Coronary artery (tissue), 2 donors: ENCODE data around the gene KRTAP12-1.

ENCODE experiments used
- DNase-seq: peaks from one replicate; pipeline ENCODE4 v3.0.0-alpha.2; 2017; ENCODE audit warnings: low spot score
- H3K27ac ChIP-seq, 2 donors: fragments of 200-600 bp; sonication (generic); one replicate each; pipeline ENCODE4 v1.5.1; 2016 to 2019
- H3K4me3 ChIP-seq: fragments of 200-600 bp; sonication (generic); 2 replicates; pipeline ENCODE4 v1.5.1; 2016; ENCODE audit warnings: mild to moderate bottlenecking, moderate library complexity
- TF ChIP-seq, protein P1 (sequence below): fragments of 200-600 bp; sonication (generic); IDR thresholded peaks from one replicate; pipeline ENCODE4 v1.5.1; 2019; ENCODE audit warnings: antibody characterized with exemption

KRTAP12-1 gene

GRCh38 chr21:44718571-44718970, 36.6 kb upstream of the KRTAP12-1 start:
- Histone ChIP-seq H3K4me3 (no peak overlapping the region), H3K27ac (no peak overlapping the region)
- DNase-seq = no peak
- TF ChIP-seq, protein P1, sequence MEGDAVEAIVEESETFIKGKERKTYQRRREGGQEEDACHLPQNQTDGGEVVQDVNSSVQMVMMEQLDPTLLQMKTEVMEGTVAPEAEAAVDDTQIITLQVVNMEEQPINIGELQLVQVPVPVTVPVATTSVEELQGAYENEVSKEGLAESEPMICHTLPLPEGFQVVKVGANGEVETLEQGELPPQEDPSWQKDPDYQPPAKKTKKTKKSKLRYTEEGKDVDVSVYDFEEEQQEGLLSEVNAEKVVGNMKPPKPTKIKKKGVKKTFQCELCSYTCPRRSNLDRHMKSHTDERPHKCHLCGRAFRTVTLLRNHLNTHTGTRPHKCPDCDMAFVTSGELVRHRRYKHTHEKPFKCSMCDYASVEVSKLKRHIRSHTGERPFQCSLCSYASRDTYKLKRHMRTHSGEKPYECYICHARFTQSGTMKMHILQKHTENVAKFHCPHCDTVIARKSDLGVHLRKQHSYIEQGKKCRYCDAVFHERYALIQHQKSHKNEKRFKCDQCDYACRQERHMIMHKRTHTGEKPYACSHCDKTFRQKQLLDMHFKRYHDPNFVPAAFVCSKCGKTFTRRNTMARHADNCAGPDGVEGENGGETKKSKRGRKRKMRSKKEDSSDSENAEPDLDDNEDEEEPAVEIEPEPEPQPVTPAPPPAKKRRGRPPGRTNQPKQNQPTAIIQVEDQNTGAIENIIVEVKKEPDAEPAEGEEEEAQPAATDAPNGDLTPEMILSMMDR = no peak

DNA sequence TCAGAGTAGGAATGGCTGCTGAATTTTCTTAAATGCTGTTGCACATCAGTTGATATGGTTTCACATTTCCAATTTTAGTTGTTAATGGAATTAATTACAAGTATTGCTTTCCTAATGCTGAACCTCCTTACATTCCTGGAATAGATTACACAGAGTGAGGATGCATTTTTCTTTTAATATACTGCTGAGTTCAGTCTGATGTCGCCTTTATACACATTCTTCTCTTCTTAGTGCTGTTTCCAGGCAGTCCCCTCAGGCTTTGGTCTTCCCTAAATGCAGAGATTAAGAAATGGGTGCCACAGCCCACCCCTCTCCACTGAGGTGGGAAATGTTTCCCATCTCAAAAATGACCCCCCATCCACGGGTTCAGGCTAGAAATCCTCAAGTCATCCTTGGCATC, 36.1 kb upstream of the KRTAP12-1 start:
- H3K4me3 ChIP-seq = no peak overlapping the region
- TF ChIP-seq, protein P1 = no peak

DNA sequence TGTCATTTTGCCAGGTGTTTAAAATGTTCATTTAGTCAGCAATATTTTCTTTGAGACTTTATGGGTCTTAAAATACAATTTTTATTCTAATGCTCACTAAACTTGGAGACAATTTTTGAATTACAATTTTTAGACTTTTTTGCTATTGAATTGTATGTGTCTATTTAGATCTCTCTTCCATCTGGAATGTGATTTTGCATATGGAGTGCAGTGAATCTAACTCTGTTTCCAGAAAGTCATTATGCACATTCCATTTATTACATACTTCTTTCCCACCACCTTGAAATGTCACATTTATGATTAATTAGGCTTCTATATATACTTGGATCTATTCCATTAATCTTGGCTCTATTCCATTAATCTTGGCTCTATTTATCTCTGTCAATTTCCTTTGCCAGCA, 35.0 kb upstream of the KRTAP12-1 start:
- no peak for DNase-seq
- Histone ChIP-seq H3K27ac (no peak overlapping the region), H3K4me3 (no peak overlapping the region)
- TF ChIP-seq, protein P1 = no peak

More for the DNA sequence above, 36.1 kb upstream of the KRTAP12-1 start:
- DNase-seq = no peak
- H3K27ac ChIP-seq = no peak overlapping the region

GRCh38 chr21:44714905-44715304, 32.9 kb upstream of the KRTAP12-1 start:
- peak; percentile 8 for DNase-seq
- H3K4me3 ChIP-seq = no peak overlapping the region
- TF ChIP-seq, protein P1 = no peak
- H3K27ac ChIP-seq = no peak overlapping the region

DNA sequence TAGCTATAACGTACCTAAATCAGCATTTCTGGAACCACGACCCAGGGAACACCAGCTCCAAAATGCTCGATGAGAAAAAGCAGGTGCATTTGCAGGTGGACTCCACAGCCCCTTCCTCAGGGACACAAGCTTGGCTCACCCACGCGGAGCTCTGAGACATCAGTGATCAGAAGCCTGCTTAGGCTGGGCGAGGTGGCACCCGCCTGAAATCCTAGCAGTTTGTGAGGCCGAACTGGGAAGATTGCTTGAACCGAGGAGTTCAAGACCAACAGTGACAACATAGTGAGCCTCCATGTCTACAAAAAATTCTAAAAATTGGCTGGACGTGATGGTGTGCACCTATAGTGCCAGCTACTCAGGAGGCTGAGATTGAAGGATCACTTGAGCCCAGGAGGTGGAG, 31.9 kb upstream of the KRTAP12-1 start:
- DNase-seq = peak; percentile 8
- TF ChIP-seq, protein P1 = no peak
- Histone ChIP-seq H3K4me3 (no peak overlapping the region), H3K27ac (no peak overlapping the region)

DNA sequence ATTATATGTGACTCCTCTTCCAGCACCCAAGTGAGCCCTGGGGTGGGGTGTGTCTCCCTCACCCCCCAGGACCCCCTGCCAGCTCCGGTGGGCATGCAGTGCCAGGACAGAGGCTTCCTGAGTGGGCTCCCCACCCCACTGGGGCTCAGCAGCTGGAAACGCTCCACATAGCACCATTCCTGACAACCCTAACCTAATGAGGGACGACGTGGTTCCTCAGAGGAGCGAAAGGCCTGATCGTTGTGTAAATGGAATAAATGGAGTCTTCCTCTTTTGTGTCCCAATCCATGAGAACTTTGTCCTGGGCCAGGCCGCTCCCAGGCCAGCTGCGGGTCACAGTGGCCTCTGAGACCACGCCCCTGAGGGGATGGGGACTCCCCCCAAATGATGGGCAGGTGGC, 31.2 kb upstream of the KRTAP12-1 start:
- Histone ChIP-seq H3K27ac (no peak overlapping the region), H3K4me3 (no peak overlapping the region)
- peak; percentile 56 for DNase-seq
- TF ChIP-seq, protein P1 = no peak

DNA sequence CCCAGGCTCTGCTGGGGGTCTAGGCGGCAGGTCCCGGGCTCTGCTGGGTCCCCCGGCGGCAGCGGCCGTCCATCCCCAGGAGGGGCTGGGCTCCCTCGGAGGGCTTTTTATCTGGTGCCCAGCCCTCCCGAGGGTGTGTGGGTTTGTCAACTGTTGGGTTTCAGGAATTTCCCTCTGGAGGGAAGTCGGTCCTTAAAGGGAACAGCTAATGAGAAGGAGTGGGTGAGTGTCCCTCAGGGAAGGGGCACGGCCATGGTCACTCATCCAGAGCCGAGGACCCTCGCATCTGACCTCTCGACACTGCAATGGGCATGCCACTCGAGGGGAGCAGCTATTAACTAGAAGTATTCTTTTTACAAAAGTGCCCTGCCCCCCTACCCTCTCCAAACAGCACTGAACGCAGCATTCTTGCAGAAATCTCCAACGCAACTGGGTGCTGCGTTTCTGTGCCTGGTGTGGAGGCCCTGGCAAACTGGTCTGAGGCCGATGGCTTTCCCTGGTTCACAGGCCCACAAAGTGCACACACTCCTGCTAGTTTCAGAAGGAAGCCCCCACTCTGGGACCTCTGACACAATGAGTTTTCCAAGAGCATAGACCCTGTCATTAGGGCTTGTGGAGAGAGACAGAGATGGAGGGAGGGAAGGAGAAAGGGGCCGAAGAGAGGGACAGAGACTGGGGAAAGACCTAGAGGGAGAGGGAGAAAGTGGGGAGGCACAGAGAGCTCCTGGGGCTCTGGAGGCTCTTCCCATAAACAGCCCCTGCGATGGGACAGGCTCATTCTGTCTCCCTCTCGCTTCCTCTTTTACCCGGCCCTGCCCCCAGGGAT, 30.5 kb upstream of the KRTAP12-1 start:
- Histone ChIP-seq H3K27ac (no peak overlapping the region), H3K4me3 (no peak overlapping the region)
- peak; percentile 49 for DNase-seq
- TF ChIP-seq, protein P1 = no peak
